Measurements from ENCODE around the gene CCAR1.
"Not testable (repeated sequence)": the region's sequence is repeated elsewhere in the genome, so short reads cannot be mapped to it uniquely, and the experiment has no call there.

CCAR1 gene

DNA sequence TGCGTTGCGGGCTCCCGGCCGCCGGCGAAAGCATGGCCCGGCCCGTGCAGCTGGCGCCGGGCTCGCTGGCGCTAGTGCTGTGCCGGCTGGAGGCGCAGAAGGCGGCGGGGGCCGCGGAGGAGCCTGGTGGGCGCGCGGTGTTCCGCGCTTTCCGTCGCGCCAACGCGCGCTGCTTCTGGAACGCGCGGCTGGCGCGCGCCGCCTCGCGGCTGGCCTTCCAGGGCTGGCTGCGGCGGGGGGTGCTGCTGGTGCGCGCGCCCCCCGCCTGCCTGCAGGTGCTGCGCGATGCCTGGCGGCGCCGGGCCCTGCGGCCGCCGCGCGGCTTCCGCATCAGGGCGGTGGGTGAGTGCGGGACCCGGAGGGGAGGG is 106.5 kb downstream of the CCAR1 start:
- DNase-seq (ENCODE audit: low read depth, low spot score), result not testable (repeated sequence)

DNA sequence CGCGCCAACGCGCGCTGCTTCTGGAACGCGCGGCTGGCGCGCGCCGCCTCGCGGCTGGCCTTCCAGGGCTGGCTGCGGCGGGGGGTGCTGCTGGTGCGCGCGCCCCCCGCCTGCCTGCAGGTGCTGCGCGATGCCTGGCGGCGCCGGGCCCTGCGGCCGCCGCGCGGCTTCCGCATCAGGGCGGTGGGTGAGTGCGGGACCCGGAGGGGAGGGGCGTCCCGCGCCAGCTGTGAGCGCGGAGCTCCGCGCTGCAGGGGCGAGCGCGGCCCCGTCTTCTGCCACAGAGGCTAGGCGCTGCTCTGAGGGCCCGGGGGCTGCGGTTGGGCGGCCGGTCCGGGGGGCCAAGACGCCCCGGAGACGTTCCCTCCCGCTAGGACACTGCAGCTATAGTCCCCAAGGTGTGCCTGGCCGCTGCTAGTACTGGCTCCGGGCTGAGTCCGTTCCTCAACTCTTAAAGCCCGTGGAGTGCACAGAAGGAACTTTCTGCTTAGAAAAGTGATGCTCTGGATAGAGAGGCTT is 107.1 kb downstream of the CCAR1 start:
- not testable (repeated sequence) for DNase-seq (ENCODE audit: low read depth, low spot score)

DNA sequence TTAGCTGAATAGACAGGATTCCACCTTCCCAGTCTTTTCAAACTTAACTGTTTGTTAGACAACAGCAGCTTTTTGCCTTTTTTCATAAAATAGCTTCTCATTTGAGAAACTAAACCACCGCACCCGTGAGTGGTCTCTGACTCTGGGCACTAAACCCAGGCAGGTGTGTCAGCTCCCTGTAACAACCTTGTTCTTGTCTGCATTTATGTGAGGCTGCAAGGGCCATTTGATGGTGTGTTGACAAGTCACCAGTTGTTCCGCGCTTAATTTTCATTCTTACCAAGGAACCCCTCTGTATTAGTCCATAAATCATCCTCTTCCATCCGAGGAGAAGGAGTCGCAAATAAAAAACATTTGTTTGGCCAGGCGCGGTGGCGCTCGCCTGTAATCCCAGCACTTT is 107.8 kb downstream of the CCAR1 start:
- no peak for DNase-seq (ENCODE audit: low read depth, low spot score)

DNA sequence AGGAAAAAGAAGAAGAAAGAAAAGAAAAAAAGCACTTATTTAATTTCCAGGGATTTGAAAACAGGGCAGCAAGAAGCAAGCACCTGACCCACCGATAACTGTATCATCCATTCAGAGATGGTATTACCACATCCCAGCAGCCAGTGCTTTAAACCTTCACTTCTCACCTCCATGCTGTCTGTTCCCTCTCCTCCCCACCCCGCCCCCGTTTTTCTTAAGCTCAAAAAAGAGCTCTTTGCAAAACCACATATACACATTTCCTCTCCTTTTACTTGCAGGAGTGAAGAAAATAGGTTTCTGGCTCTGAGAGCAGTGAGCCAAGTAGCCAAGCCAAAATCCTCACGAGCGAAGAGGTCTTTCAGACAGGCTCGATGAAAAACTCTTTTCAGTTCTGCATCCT is 108.5 kb downstream of the CCAR1 start:
- no peak for DNase-seq (ENCODE audit: low read depth, low spot score)

DNA sequence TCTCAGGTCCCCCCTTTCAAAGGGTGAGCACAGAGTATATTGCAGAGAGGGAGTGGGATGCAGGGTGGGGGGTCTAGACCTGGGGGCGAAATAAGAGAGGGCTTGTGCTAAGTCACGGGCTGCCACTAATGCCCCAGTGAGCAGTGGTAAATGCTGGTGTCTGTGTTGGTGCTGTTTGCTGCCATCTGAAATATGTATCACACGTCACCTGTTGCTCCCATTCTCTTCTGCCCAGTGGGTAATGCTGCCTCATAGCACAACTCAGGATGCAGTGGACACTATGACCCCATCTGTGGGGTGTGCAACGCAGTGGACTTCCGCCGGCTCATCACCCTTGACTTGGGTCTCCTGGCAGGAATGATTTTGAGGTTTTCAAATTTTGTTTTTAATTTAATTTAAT is 108.9 kb downstream of the CCAR1 start:
- DNase-seq (ENCODE audit: low read depth, low spot score), result no peak

DNA sequence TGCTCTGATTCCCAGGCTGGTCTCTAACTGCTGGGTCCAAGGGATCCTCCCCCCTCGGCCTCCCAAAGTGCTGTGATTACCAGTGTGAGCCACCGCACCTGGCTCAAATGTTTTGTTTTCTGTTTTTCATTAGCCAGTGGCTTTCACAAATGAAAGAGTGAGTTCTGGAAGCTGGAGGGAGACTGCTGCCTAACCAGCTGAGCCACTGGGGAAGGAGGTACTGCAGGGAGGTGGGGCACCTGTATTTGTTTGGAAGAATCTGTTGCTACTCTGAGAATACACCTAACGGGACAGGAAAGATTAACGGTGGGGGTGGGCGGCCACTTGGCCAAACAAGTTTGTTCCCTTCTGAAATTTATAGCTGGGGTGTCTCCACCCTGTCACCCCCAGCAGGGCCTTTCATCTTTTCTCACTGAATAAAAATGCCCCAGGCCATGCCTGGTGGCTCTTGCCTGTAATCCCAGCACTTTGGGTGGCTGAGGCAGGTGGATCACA is 111.0 kb downstream of the CCAR1 start:
- DNase-seq (ENCODE audit: low read depth, low spot score), result no peak

DNA sequence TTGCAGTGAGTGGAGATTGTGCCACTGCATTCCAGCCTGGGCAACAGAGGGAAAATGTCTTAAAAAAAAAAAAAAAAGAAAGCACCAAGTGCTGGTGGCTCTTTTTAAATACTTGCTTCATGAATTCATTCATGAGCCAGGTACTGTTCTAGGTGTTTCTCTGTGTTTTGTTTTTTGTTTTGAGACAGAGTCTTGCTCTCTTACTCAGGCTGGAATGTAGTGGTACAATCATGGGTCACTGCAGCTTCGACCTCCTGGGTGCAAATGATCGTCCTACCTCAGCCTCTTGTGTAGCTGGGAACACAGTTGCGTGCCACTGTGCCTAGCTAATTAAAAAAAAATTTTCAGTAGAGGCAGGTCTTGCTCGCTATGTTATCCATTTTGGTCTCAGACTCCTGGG is 111.6 kb downstream of the CCAR1 start:
- no peak for DNase-seq (ENCODE audit: low read depth, low spot score)

DNA sequence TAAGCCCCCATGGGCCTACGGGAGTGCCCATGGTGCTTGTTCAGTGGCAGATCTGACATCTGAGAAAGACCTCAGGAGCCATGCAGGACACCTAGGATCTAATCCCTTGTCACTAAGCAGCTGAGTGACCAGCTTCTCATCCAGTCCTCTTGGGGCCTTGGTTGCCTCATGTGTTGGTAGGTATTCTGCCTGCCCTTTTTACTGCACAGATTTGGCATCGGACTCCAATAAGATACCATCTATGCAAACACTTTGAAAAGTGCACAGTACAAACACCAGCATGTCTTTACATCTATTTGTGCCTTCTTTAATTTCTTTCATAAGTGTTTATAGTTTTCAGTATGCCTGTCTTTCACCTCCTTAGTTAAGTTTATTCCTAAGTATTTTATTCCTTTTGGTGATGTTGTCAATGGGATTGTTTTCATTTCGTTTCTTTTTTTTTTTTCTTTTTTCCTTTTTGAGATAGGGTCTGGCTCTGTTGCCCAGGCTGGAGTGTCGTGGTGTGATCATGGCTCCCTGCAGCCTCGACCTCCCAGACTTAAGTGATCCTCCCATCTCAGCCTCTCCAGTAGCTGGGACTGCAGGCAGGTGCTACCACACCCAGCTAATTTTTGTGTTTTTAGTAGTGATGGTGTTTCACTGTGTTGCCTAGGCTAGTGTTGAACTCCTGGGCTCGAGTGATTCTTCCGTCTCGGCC is 116.7 kb downstream of the CCAR1 start:
- no peak for DNase-seq (ENCODE audit: low read depth, low spot score)

DNA sequence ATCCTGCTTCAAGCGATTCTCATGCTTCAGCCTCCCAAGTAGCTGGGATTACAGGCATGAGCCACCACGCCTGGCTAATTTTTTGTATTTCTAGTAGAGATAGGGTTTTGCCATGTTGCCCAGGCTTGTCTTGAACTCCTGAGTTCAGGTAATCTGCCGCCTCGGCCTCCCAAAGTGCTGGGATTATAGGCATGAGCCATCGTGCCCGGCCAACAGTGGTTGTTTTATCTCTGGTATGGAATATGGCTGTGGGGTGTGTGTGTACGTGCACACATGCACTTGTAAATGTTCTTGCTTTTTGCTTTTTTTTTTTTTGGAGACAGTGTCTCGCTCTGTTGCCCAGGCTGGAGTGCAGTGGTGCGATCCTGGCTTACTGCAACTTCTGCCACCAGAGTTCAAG is 119.6 kb downstream of the CCAR1 start:
- DNase-seq (ENCODE audit: low read depth, low spot score), result not testable (repeated sequence)

Data from brain pericyte (primary cell).